ACHN (cell line): Measurements from ENCODE around the gene SLC52A3.
"Not testable (repeated sequence)": the region's sequence is repeated elsewhere in the genome, so short reads cannot be mapped to it uniquely, and the experiment has no call there.

ENCODE experiments used
- DNase-seq: peaks from one replicate; pipeline ENCODE4 v3.0.0-alpha.2; 2015
- in situ Hi-C: cut with HindIII; loops from 2 replicates; pipeline ENCODE4 v1.10.0; 2017; ENCODE audit warnings: low sequenced_read_pairs, low pct_ligation_motif_present, low pct_unique_long_range_greater_than_20kb

Gene SLC52A3

DNA sequence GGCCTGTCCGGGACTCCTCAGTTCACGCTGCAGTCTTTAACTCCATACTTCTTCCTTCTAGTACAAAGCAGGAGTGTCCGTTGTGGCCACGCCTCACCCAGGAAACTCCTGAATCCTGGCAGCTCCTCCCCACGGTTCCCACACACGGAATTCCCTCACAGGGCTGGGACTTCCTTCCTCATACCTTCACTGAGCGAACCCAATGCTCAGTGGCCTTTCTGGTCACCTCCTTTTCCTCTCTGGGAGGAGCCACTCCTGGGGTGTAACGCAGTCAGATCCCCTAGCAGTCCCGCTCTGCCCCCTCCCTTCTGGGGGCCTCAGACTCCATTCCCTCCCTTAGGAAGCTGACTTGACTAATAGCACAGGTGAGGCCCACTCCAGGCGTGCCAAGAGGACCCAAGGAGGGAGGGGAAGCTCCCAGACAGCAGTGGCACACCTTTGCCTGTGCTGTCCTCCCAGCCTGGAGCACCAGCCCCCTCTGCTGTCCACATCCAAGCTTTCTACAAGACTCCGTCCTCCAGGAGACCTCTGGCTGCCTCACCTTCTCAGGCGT lies at the start of gene SLC52A3:
TSS of gene SLC52A3 (minus strand) at position 75 of the 553 bp plus-strand sequence. CDS start 2,726 bp downstream, outside the sequence.
- in situ Hi-C loops: no loop called here
- DNase-seq: peak; percentile 11

DNA sequence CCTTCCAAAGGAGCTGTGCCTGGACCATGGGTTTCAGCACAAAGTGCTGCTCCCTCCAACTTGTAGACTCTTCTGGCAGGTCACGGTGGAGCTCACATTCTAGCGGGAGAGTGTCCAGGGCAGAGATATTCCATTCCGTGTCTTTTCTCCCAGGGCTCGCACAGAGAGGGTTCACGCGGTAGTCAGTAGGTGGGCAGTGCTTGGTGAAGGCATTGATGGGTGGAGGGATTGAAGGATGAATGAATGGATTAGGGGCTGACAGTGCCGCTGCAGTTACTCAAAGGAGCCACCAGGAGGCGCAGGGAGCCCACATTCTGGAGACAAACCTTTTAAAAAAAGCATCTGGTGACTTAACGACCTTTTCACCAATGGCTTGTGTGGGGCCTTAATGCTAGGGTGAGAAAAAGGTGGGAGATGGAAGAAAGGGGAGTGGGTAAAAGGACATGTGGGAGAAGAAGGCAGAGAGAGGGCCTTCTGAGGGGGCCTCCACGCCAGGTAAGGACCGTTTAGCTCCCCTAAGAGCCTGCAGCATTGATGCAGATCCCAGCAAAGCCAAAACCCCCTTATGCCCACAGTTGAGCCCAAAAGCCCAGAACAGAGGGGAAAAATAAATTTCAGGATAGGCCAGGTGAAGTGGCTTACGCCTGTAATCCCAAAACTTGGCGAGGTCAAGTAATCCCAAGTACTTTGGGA lies 47.8 kb upstream of the SLC52A3 start:
- in situ Hi-C loops: no loop called here
- DNase-seq: peak; percentile 50

DNA sequence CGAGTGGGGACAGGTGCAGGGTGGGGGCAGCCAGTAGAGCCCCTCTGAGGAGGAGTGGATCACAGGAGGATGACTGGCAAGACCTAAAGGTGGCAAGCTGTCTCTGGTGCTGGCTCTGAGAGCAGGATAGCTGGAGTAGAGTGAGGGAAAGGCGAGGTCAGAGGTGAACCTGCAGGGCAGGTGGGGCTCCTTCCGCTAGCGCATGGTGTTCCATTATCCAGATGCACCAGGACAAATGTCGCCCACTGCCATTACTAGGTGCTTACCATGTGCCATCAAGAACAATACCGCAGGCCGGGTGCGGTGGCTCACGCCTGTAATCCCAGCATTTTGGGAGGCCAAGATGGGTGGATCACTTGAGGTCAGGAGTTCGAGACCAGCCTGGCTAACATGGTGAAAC lies 46.9 kb upstream of the SLC52A3 start:
- in situ Hi-C loops: no loop called here
- no peak for DNase-seq

DNA sequence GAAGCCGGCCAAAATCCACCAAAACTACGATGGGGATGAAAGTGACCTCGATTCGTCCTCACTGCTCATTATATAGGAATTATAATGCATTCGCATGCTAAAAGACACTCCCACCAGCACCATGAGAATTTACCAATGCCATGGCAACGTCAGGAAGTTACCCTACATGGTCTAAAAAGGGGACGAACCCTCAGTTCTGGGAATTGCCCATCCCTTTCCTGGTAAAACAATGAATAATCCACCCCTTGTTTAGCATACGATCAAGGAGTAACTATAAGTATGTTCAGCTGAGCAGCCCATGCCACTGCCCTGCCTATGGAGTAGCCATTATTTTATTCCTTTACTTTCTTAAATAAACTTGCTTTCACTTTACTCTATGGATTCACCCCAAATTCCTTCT lies 45.1 kb upstream of the SLC52A3 start:
- in situ Hi-C loops: no loop called here
- no peak for DNase-seq

DNA sequence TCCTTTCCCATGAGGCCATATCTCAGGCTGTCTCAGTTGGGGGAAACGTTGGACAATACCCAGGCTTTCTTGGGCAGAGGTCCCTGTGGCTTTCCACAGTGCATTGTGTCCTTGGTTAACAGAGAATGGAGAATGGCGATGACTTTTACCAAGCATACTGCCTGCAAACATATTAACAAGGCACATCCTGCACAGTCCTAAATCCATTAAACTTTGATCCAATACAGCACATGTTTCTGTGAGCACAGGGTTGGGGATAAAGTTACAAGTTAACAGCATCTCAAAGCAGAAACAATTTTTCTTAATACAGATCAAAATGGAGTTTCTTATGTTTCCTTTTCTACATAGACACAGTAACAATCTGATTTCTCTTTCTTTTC lies 44.1 kb upstream of the SLC52A3 start:
- DNase-seq, in situ Hi-C loops: not testable (repeated sequence)

DNA sequence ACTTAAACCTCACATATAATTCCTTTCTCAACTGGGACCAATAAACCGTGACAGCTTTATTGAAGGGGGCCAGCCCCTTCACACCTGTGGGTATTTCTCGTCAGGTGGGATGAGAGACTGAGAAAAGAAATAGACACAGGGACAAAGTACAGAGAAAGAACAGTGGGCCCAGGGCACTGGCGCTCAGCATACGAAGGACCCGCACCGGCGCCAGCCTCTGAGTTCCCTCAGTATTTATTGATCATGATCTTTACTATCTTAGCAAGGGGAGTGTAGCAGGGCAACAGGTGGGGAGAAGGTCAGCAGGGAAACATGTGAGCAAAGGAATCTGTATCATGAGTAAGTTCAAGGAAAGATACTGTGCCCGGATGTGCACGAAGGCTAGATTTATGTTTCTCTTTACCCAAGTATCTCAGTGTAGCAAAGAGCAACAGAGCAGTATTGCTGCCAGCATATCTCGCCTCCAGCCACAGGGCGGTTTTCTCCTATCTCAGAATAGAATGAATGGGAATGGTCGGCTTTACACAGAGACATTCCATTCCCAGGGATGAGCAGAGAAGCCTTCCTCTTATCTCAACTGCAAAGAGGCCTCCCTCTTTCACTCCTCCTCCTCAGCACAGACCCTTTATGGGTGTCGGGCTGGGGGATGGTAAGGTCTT lies 43.6 kb upstream of the SLC52A3 start:
- DNase-seq, in situ Hi-C loops: not testable (repeated sequence)

DNA sequence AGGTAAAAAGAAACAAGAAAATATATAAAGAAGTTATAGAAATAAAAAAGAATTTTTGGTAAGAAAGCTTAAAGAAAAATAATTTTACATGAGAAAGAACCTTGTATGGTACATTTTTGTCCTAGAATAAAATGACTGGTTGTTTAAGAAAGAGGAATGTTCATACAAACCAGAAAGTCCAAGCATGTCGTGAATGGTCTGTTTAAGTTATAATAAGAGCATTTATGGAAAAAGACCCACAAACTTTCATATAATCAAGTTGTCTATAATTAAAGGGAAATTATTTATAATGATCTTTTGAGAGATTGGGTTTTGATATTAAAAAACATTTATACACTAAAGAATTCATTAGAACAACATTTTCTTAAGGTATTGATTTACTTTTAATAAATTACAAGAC lies 37.4 kb upstream of the SLC52A3 start:
- peak; percentile 12 for DNase-seq
- in situ Hi-C loops: no loop called here

DNA sequence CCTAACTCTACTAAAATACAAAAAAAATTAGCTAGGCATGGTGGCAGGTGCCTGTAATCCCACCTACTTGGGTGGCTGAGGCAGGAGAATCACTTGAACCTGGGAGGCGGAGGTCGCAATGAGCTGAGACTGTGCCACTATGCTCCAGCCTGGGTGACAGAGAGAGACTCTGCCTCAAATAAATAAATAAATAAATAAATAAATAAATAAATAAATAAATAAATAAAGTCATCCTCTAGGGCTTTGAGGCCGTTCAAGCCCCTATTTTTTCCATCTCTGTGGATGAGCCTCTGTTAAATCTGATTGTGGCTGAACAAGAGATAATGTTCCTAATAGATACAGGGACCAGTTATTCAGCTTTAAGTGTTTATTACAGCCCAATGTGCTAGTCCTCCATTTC lies 33.4 kb upstream of the SLC52A3 start:
- in situ Hi-C loops: no loop called here
- no peak for DNase-seq

DNA sequence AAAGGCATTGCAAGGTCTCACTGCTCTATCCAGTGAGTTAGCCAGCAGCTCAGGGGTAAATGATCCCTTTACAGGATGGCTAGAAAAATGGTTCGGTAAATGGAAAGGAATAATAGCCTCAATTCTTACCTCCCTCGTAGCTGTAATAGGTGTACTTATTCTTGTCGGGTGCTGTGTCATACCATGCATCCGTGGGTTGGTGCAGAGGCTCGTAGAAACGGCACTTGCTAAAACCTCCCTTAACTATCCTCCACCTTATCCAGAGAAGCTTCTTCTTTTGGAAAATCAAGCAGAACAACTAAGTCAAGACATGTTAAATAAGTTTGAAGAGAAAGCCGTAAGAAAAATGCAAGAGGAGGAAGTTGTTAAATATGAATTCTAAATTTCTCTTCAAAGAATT lies 31.7 kb upstream of the SLC52A3 start:
- in situ Hi-C loops: not testable (repeated sequence)

DNA sequence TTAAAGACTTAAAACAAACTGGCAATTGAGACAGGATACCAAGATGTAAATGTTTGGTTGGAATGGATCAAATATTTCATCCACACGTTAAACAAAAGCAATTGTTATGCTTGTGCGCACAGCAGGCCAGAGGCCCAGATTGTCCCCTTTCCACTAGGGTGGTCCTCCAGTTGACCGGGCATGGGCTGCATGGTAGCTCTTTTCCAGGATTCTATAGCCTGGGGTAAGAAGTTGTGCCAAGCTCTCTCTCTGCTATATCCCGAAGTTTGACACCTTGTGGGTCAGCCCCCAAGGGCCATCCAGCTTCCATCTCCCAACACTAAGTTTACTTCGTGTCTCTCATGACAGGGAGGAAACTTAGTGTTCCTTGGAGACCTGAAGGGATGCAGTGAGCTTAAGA lies 30.4 kb upstream of the SLC52A3 start:
- in situ Hi-C loops, DNase-seq: not testable (repeated sequence)

More for the DNA sequence above, 31.7 kb upstream of the SLC52A3 start:
- not testable (repeated sequence) for DNase-seq

DNA sequence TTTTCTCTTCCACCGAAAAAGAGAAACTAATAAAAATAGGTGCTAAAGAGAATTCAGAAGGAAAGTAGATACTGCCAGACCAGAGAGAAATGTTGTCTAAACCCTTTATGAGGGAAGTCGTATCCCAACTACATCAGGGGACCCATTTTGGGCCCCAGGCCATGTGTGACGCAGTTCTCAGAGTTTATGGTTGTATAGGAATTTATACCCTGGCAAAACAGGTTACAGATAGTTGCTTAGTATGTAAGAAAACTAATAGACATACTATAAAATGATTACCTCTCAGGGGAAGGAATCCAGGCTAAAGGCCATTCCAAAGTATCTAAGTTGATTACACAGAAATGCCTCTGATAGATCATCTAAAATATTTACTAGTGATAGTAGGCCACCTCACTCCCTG lies 28.6 kb upstream of the SLC52A3 start:
- DNase-seq: no peak
- in situ Hi-C loops: no loop called here

DNA sequence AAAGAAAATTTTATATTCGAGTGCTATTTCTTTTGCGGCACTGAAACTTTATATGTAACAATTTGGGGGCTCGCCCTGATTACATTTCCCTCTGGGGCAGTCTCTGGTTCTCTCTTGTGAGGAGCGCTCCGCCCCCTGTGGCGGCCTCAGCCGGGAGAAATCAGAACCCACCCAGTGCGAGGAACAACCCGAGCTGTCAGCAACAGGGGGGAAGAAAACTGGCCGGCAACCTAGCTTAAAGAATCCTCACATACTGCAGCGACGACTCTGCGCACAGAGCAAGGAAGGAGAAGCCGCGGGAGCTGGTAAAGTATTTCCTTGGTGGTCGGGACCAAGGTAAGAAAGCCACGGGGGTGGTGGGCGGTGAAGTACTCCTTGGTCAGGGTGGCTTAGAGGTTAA lies 23.9 kb upstream of the SLC52A3 start:
- in situ Hi-C loops: no loop called here
- DNase-seq: no peak

DNA sequence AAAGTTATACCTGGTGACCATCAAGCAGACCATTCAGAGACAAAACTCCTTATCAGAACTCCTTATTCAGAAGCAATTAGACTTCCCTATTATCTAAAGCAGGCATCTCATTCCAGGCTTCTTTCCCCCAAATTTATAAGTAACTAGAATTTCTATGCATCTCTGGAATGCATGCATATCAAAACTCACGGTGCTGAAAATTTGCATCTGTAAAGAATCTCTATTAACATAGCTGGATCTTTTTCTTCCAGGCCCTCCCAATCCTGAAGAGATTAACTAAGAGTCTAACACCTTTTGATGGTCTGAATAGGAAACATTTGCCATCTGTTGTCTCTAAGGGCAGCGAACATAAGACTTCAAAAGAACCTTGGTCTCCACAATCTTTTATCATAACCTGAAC lies 22.8 kb upstream of the SLC52A3 start:
- DNase-seq: no peak
- in situ Hi-C loops: no loop called here

DNA sequence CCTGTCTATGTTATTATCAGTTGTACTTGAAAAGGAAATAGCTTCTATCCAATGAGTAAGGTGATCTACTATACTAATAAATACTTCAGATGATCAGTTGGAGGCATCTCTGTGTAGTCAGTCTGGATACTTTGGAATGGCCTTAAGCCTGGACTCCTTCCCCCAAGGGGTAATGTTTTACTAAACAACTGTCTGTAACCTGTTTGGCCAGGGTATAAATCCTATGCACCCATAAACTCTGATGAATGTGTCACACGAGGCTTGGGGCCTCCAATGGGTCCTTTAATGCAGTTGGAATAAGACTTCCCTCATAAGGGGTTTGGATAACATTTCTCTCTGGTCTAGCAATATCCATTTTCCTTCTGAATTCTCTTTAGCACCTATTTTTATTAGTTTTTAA lies 19.5 kb upstream of the SLC52A3 start:
- DNase-seq: no peak
- in situ Hi-C loops: no loop called here

DNA sequence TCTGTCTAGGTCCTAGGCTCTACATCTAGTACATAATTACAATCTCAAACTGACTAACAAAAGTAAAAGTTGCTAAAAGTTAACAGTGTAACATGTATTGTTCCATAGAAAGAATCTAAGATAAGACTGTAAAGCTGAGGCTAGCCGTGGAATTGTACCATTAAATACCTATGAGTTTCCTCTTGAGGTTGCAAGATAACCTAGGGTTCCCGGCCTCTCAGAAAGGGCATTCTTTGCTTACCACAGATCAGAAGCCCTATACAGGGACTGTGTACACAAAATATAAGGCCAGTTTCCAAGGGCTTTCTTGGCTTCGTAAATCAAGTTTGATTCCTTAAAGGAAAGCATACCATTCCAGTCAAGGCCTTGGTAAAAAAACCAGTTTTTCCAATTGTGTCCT lies 11.5 kb upstream of the SLC52A3 start:
- DNase-seq: no peak
- in situ Hi-C loops: no loop called here

DNA sequence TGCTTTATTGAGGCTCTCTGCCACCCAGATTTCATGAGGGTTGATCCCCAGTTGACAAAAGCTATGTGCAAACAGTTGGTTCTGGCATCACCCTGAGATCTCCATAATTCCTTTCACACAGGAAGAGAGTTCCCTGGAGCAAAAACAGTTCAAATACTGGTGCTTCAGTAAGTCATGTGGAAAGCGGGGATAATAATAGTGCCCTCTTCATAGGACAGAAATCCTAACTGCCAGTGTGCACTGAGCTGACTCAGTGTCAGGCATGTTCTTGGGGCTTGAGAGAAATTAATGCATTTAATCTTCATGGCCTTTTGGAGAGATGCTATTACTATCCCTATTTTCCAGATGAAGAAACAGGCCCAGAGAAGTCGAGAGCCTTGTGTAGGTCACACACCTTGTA lies 7.9 kb upstream of the SLC52A3 start:
- DNase-seq: no peak
- in situ Hi-C loops: no loop called here

DNA sequence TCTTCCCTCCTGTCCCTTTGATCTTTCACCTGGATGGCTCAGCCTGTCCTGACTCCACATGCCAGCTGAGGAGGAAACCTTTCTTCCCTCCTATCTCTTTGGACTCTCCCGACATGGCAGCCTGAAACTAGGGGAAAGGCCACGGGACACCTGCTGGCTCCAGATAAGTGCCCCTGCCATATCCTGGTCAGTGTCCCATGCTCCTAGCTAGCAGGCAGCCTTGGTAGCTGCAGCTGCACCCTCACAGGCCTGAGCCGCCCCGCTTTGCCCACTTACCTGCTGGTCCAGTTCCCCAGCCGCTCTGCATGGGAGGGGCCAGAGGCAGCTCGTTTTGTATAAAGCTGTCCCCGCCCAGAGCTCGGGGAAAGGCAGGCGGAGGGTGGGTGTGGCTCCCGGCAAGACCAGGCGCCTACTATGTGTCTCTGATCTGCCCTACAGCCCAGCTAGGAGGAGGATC lies 7.4 kb upstream of the SLC52A3 start:
- in situ Hi-C loops: no loop called here
- no peak for DNase-seq

DNA sequence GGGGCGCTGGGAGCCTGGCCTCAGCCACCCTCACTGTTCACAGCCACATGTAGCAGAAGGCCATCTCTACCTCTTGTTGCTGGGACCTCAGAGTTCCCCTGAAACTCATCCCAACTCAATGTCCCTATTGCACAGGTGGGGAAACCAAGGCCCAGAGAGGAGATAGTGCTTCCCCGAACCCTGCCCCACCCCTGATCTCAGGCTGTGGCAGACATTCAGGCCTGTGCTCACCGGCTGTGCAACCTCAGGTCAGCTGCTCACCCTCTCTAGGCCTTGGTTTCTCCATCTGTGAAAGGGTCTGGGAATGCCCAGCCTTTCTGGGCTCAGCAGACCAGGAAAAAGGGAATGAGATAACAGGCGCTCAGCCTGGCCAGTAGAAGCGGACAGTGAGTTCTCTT lies 6.4 kb upstream of the SLC52A3 start:
- in situ Hi-C loops: no loop called here
- no peak for DNase-seq

DNA sequence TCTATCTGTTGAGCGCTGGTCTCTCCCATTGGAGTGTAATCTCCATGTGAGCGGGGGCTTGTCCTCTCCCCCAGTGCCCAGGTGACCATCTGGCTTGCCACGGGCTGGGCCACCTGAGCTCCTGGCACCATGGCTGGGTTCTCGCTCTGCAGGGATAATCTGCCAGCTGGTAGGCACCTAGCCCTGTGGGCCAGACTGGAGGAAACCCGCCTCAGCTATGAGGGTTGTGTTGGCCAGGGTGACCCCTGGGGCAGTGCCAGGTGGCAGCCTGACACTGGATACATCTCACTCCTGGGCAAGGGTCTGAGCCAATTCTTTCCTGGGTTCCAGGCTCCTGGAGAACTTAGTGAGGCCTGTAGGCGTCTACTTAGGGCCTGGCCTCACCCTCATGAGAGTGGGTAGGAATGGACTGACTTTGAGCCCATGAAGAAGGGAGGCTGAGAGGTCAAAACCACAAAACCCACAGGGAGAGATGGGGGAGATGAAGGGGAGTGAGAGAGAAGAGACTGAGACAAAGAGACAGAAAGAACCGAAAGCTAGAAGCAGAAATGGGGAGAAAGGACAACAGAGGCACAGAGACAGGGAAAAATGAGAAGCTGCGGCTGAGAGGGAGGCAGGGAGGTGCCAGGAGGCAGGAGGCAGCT lies 5.8 kb upstream of the SLC52A3 start:
- in situ Hi-C loops: no loop called here
- DNase-seq: no peak
